Breast epithelium (tissue), 4 donors: ENCODE data around the gene MUSTN1. TPM values are rescaled to one million over a fixed set of nuclear protein-coding genes. Genes with fewer than 3 reads are reported as not detected.

Source experiments
- DNase-seq, 2 donors: peaks; one replicate each; pipeline ENCODE4 v3.0.0-alpha.2; 2019; ENCODE audit warnings: low spot score in 2 of 2
- H3K27ac ChIP-seq, 2 donors: fragments of 200-600 bp; sonication (generic) in 1 of 2; one replicate each; pipeline ENCODE4 v1.5.1; 2016 to 2019; ENCODE audit warnings: mild to moderate bottlenecking in 1 of 2
- H3K27me3 ChIP-seq, 2 donors: fragments of 200-600 bp; sonication (generic) in 1 of 2; one replicate each; pipeline versions ENCODE4 v1.5.1 to v1.6.0; 2017 to 2019; ENCODE audit warnings: control low read depth in 1 of 2, mild to moderate bottlenecking in 1 of 2
- H3K36me3 ChIP-seq: fragments of 200-600 bp; one replicate; pipeline ENCODE4 v1.5.1; 2019
- H3K4me1 ChIP-seq, 2 donors: fragments of 200-600 bp; sonication (generic); one replicate each; pipeline ENCODE4 v1.5.1; 2016 to 2019; ENCODE audit warnings: control low read depth in 1 of 2
- H3K4me3 ChIP-seq, 3 donors: fragments of 200-600 bp; sonication (generic); 1 replicate in 2 of 3; 2 replicates in 1 of 3; pipeline ENCODE4 v1.5.1; 2016 to 2019; ENCODE audit warnings: mild to moderate bottlenecking in 3 of 3, moderate library complexity in 2 of 3
- H3K9me3 ChIP-seq, 2 donors: fragments of 200-600 bp; sonication (generic) in 1 of 2; one replicate each; pipeline ENCODE4 v1.5.1; 2016 to 2019; ENCODE audit warnings: control low read depth in 1 of 2
- CTCF ChIP-seq, 3 donors: fragments of 450-650 bp; IDR thresholded peaks; one replicate each; pipeline ENCODE4 v1.5.1; 2016 to 2017; ENCODE audit warnings: antibody characterized with exemption in 3 of 3, mild to moderate bottlenecking in 3 of 3, moderate library complexity in 3 of 3
- POLR2A ChIP-seq: fragments of 450-650 bp; IDR thresholded peaks from one replicate; pipeline ENCODE4 v1.6.1; 2016; ENCODE audit warnings: antibody characterized with exemption, mild to moderate bottlenecking, moderate library complexity
- POLR2AphosphoS5 ChIP-seq, 3 donors: sonication (generic); formaldehyde crosslinking; IDR thresholded peaks; one replicate each; pipeline ENCODE4 v1.6.1; 2017; ENCODE audit warnings: antibody characterized with exemption in 3 of 3
- intact Hi-C: fragments of 100-400 bp; cut with DNase I; formaldehyde crosslinking; loops from one replicate; pipeline ENCODE4 v1.15.1; 2023; ENCODE audit warnings: low total_unique reads
- total RNA-seq, 3 donors: library from RNA; depleted of rRNA; stranded (reverse); fragments of >200 nt; gene quantifications; one replicate each; pipeline ENCODE4 v1.1.0, GENCODE V29; 2016

MUSTN1 gene
- total RNA-seq, 3 donors from 2014 or later: 5.9 to 13.0 (median 6.9) TPM

- Histone ChIP-seq H3K27ac (peak overlapping the region in 1 of 2 donors; percentile 55), H3K36me3 (no peaks in the 10 kb centered on the region)
- intact Hi-C loops: no loop called here
Observed at GRCh38 chr3:52836471-52836845, 1.6 kb upstream of the MUSTN1 start.

GRCh38 chr3:52835766-52836470 is 1.1 kb upstream of the MUSTN1 start:
- H3K27ac ChIP-seq: peak overlapping the region in 1 of 2 donors; percentile 55
- intact Hi-C loops: no loop called here
- H3K4me1 ChIP-seq: peaks cover 0 to 5% of the 10 kb centered on the region in 2 donors
- H3K4me3 ChIP-seq: peak overlapping the region in 1 of 3 donors; percentile 14
- TF ChIP-seq POLR2AphosphoS5 (IDR thresholded peaks at IDR 0.05): no peak
- no peak for TF ChIP-seq POLR2A
- TF ChIP-seq CTCF (IDR thresholded peaks at IDR 0.05): no peak
- no peaks in the 10 kb centered on the region for H3K27me3 ChIP-seq
- no peaks in the 10 kb centered on the region for H3K9me3 ChIP-seq
- DNase-seq: no peak
- no peaks in the 10 kb centered on the region for H3K36me3 ChIP-seq

More at GRCh38 chr3:52836471-52836845, 1.6 kb upstream of the MUSTN1 start:
- H3K27me3 ChIP-seq: no peaks in the 10 kb centered on the region
- peaks cover 0 to 3% of the 10 kb centered on the region in 2 donors for H3K4me1 ChIP-seq
- H3K4me3 ChIP-seq: no peak overlapping the region
- DNase-seq: no peak
- no peaks in the 10 kb centered on the region for H3K9me3 ChIP-seq
- no peak for TF ChIP-seq CTCF (IDR thresholded peaks at IDR 0.05)
- no peak for TF ChIP-seq POLR2AphosphoS5 (IDR thresholded peaks at IDR 0.05)
- TF ChIP-seq POLR2A: no peak

GRCh38 chr3:52833202-52833601 is 1.6 kb downstream of the MUSTN1 start:
- no peak for DNase-seq
- intact Hi-C loops: no loop called here

GRCh38 chr3:52831500-52832301 is 3.1 kb downstream of the MUSTN1 start:
- intact Hi-C loops: no loop called here
- H3K36me3 ChIP-seq: no peaks in the 10 kb centered on the region
- peak overlapping the region in 1 of 3 donors; percentile 33 for H3K4me3 ChIP-seq
- TF ChIP-seq CTCF (IDR thresholded peaks at IDR 0.05) (peak in 1 of 3 donors; percentile 4), POLR2A (no peak)
- peak; percentile 37 to 73 for DNase-seq
- no peaks in the 10 kb centered on the region for H3K9me3 ChIP-seq
- H3K4me1 ChIP-seq: peaks cover 0 to 5% of the 10 kb centered on the region in 2 donors
- H3K27ac ChIP-seq: peak overlapping the region; percentile 45 to 75
- no peaks in the 10 kb centered on the region for H3K27me3 ChIP-seq

More at GRCh38 chr3:52833202-52833601, 1.6 kb downstream of the MUSTN1 start:
- Histone ChIP-seq H3K36me3 (no peaks in the 10 kb centered on the region), H3K27ac (peak overlapping the region in 1 of 2 donors; percentile 9), H3K4me3 (no peak overlapping the region), H3K4me1 (peaks cover 0 to 5% of the 10 kb centered on the region in 2 donors), H3K27me3 (no peaks in the 10 kb centered on the region), H3K9me3 (no peaks in the 10 kb centered on the region)
- TF ChIP-seq CTCF (IDR thresholded peaks at IDR 0.05) (no peak), POLR2A (no peak), POLR2AphosphoS5 (IDR thresholded peaks at IDR 0.05) (no peak)
